SK-N-SH (cell line): ENCODE data around the gene NUDT19.
"Not testable (repeated sequence)": the region's sequence is repeated elsewhere in the genome, so short reads cannot be mapped to it uniquely, and the experiment has no call there.

Experiments used
- CHD2 ChIP-seq: fragments of 150-350 bp; IDR thresholded peaks from 2 replicates; pipeline ENCODE4 v1.6.1; 2018; ENCODE audit warnings: low read length; ENCODE audit not compliant: partially characterized antibody
- RAD21 ChIP-seq: IDR thresholded peaks from 2 replicates; pipeline ENCODE4 v1.6.1; 2012; ENCODE audit warnings: mild to moderate bottlenecking, low read length
- RCOR1 ChIP-seq: fragments of 150-350 bp; IDR thresholded peaks from 2 replicates; pipeline ENCODE4 v1.6.1; 2017; ENCODE audit warnings: antibody characterized with exemption, low read length
- TF ChIP-seq, protein P1 (sequence below): fragments of 200-600 bp; sonication (generic); IDR thresholded peaks from 2 replicates; pipeline ENCODE4 v1.6.1; 2017; ENCODE audit warnings: antibody characterized with exemption, mild to moderate bottlenecking, moderate library complexity
- TF ChIP-seq, protein P2 (sequence below): IDR thresholded peaks from 2 replicates; pipeline ENCODE4; 2012

- TF ChIP-seq CHD2, RCOR1, RAD21: not testable (repeated sequence)
- TF ChIP-seq, protein P1, sequence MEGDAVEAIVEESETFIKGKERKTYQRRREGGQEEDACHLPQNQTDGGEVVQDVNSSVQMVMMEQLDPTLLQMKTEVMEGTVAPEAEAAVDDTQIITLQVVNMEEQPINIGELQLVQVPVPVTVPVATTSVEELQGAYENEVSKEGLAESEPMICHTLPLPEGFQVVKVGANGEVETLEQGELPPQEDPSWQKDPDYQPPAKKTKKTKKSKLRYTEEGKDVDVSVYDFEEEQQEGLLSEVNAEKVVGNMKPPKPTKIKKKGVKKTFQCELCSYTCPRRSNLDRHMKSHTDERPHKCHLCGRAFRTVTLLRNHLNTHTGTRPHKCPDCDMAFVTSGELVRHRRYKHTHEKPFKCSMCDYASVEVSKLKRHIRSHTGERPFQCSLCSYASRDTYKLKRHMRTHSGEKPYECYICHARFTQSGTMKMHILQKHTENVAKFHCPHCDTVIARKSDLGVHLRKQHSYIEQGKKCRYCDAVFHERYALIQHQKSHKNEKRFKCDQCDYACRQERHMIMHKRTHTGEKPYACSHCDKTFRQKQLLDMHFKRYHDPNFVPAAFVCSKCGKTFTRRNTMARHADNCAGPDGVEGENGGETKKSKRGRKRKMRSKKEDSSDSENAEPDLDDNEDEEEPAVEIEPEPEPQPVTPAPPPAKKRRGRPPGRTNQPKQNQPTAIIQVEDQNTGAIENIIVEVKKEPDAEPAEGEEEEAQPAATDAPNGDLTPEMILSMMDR, result not testable (repeated sequence)
- TF ChIP-seq, protein P2, sequence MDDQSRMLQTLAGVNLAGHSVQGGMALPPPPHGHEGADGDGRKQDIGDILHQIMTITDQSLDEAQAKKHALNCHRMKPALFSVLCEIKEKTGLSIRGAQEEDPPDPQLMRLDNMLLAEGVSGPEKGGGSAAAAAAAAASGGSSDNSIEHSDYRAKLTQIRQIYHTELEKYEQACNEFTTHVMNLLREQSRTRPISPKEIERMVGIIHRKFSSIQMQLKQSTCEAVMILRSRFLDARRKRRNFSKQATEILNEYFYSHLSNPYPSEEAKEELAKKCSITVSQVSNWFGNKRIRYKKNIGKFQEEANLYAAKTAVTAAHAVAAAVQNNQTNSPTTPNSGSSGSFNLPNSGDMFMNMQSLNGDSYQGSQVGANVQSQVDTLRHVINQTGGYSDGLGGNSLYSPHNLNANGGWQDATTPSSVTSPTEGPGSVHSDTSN, result not testable (repeated sequence)
These were observed 54.1 kb downstream of the NUDT19 start for GRCh38 chr19:32745594-32746251.
